ENCODE results near the gene GALNT17. TPM values are rescaled to one million over a fixed set of nuclear protein-coding genes. Genes with fewer than 3 reads are reported as not detected.

Gene GALNT17
- total and polyA plus RNA-seq, 2 experiments from 2014 or later, result 11.1 to 65.6 TPM

DNA sequence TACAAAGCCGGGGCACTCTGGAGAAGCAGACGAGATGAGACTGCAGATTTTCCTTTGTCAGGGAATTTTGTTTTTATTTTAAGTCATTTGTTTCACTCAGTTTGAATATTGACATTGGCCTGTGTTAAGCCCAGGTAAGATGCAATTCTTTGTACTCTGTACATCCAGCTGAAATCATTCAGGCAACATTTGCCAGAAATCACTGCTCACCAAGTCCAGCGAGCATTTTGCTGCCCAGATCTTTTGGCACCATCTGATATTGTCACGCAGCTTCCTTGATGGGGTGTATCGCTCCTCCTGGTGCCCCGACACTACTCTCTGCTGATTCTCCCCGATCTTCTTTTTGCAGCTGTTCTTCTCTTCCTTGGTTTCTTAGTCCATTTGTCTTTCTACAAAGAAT lies 261.7 kb downstream of the GALNT17 start:
- no peaks in the 10 kb centered on the region for H4K20me1 ChIP-seq (replicated peaks; ENCODE audit: insufficient read depth)
- H3K36me3 ChIP-seq (ENCODE audit: insufficient read depth), result 0 out of 2 replicates have a peak, but pooled peaks cover 10% of the 10 kb centered on the region
- H3K27ac ChIP-seq (ENCODE audit: low read depth), result no peak overlapping the region
- no peaks in the 10 kb centered on the region for H3K4me1 ChIP-seq (ENCODE audit: insufficient read depth)
- DNase-seq (ENCODE audit: low spot score), result no peak
- TF ChIP-seq ZNF331 (CRISPR knock-in tag; IDR thresholded peaks at IDR 0.05; ENCODE audit: low read depth) (no peak), NANOG (IDR thresholded peaks at IDR 0.05; ENCODE audit: borderline replicate concordance) (no peak), ZNF114 (CRISPR knock-in tag; IDR thresholded peaks at IDR 0.05) (no peak)
- ATAC-seq, result no peak
- no peaks in the 10 kb centered on the region; the same call in 2 of the 3 replicates for H3K4me1 Mint-ChIP-seq
- peaks cover 33% of the 10 kb centered on the region for H3K9me3 Mint-ChIP-seq
- H3K27me3 ChIP-seq (ENCODE audit: insufficient read depth), result no peaks in the 10 kb centered on the region
- H3K9me2 ChIP-seq (ENCODE audit: insufficient read depth), result 0 out of 2 replicates have a peak, but pooled peaks cover 6% of the 10 kb centered on the region
- 0 out of 2 replicates have a peak overlapping the region, but pooled peaks have one; percentile 10 for H3K27ac Mint-ChIP-seq
- H3K79me2 ChIP-seq (replicated peaks; ENCODE audit: insufficient read depth), result peaks cover 9% of the 10 kb centered on the region; the same call in 1 of the 2 replicates
- peaks cover 3% of the 10 kb centered on the region for H3K27me3 Mint-ChIP-seq (ENCODE audit: insufficient read depth, low read depth, poor library complexity)
- H2AFZ ChIP-seq, result no peak overlapping the region
- H3K4me2 ChIP-seq, result no peak overlapping the region
- H3K36me3 Mint-ChIP-seq (ENCODE audit: low read depth), result peaks cover 61% of the 10 kb centered on the region
- H3K4me3 Mint-ChIP-seq, result no peak overlapping the region
- no peak overlapping the region for H3K4me3 ChIP-seq
- no peaks in the 10 kb centered on the region for H3F3A ChIP-seq (replicated peaks; ENCODE audit: low read depth)

GRCh38 chr7:71402684-71403083 lies 270.7 kb downstream of the GALNT17 start:
- Mint-ChIP-seq H3K36me3 (ENCODE audit: low read depth) (peaks cover 52% of the 10 kb centered on the region), H3K4me3 (no peak overlapping the region), H3K27me3 (ENCODE audit: insufficient read depth, low read depth, poor library complexity) (peaks cover 6% of the 10 kb centered on the region), H3K4me1 (peaks cover 17% of the 10 kb centered on the region), H3K9me3 (peaks cover 25% of the 10 kb centered on the region), H3K27ac (no peak overlapping the region)
- peaks cover 21% of the 10 kb centered on the region for H3K4me1 ChIP-seq (ENCODE audit: insufficient read depth)
- H3K4me2 ChIP-seq, result no peak overlapping the region
- H4K20me1 ChIP-seq (replicated peaks; ENCODE audit: insufficient read depth), result no peaks in the 10 kb centered on the region; the same call in 1 of the 2 replicates
- no peaks in the 10 kb centered on the region for H3K27me3 ChIP-seq (ENCODE audit: insufficient read depth)
- no peak for ATAC-seq
- H3K36me3 ChIP-seq (ENCODE audit: insufficient read depth), result no peaks in the 10 kb centered on the region
- no peak overlapping the region for H3K4me3 ChIP-seq
- no peak overlapping the region for H3K27ac ChIP-seq (ENCODE audit: low read depth)
- H3K9me2 ChIP-seq (ENCODE audit: insufficient read depth), result 0 out of 2 replicates have a peak, but pooled peaks cover 3% of the 10 kb centered on the region
- peaks cover 13% of the 10 kb centered on the region; the same call in 1 of the 2 replicates for H3K79me2 ChIP-seq (replicated peaks; ENCODE audit: insufficient read depth)
- H2AFZ ChIP-seq, result no peak overlapping the region
- TF ChIP-seq, protein P1, sequence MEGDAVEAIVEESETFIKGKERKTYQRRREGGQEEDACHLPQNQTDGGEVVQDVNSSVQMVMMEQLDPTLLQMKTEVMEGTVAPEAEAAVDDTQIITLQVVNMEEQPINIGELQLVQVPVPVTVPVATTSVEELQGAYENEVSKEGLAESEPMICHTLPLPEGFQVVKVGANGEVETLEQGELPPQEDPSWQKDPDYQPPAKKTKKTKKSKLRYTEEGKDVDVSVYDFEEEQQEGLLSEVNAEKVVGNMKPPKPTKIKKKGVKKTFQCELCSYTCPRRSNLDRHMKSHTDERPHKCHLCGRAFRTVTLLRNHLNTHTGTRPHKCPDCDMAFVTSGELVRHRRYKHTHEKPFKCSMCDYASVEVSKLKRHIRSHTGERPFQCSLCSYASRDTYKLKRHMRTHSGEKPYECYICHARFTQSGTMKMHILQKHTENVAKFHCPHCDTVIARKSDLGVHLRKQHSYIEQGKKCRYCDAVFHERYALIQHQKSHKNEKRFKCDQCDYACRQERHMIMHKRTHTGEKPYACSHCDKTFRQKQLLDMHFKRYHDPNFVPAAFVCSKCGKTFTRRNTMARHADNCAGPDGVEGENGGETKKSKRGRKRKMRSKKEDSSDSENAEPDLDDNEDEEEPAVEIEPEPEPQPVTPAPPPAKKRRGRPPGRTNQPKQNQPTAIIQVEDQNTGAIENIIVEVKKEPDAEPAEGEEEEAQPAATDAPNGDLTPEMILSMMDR (conservative IDR thresholded peaks at IDR 0.05; ENCODE audit: low read depth in 2 of 2), result no peak
- TF ChIP-seq CREB1 (CRISPR knock-in tag; IDR thresholded peaks at IDR 0.05; ENCODE audit: low read depth), result no peak
- DNase-seq (ENCODE audit: low spot score), result no peak
- H3F3A ChIP-seq (replicated peaks; ENCODE audit: low read depth), result no peaks in the 10 kb centered on the region

DNA sequence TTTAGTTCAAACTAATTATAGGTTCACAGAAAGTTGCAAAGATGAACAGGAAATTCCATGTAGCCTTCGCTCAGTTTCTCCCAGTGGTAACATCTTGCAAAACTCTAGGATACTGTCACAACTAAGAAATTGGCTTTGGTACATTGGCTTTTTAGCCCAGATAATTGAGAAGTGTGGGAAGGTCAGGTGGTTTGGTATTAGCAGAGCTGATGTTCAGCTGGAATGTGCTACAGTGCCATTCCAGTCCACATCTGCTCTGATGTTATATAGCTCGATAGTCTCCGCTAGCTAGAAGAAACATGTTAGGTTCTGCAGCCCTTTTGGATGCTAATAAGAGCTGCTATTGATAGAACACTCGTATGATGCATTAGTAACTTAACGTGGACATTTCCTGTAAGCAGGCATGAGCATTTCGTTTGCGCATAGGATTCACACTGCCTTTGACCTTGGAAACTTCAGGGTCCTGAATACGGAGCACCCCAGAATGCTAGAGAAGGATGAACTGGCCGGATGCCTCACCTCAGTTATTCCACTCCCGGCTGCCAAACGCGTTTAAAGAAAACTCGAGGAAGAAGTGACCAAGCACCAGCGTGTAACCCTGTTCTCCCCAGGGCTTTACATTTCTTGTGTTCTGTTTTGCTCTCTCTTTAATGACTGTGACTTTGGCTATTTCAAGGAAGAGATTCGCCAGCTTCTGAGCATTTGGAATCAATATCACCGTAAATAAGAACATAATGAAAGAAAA lies 271.4 kb downstream of the GALNT17 start:
- H3K27ac Mint-ChIP-seq, result no peak overlapping the region
- no peak overlapping the region for H3K27ac ChIP-seq (ENCODE audit: low read depth)
- DNase-seq (ENCODE audit: low spot score) (no peak), ATAC-seq (no peak)
- no peak overlapping the region for H2AFZ ChIP-seq
- H3K4me1 ChIP-seq (ENCODE audit: insufficient read depth), result peaks cover 21% of the 10 kb centered on the region
- H3K9me3 Mint-ChIP-seq, result peaks cover 23% of the 10 kb centered on the region
- H3F3A ChIP-seq (replicated peaks; ENCODE audit: low read depth), result no peaks in the 10 kb centered on the region
- peaks cover 17% of the 10 kb centered on the region for H3K4me1 Mint-ChIP-seq
- no peaks in the 10 kb centered on the region; the same call in 1 of the 2 replicates for H4K20me1 ChIP-seq (replicated peaks; ENCODE audit: insufficient read depth)
- H3K4me3 Mint-ChIP-seq, result no peak overlapping the region
- peaks cover 8% of the 10 kb centered on the region; the same call in 1 of the 2 replicates for H3K79me2 ChIP-seq (replicated peaks; ENCODE audit: insufficient read depth)
- no peak overlapping the region for H3K4me3 ChIP-seq
- no peaks in the 10 kb centered on the region for H3K27me3 ChIP-seq (ENCODE audit: insufficient read depth)
- H3K4me2 ChIP-seq, result no peak overlapping the region
- peaks cover 4% of the 10 kb centered on the region for H3K27me3 Mint-ChIP-seq (ENCODE audit: insufficient read depth, low read depth, poor library complexity)
- no peaks in the 10 kb centered on the region for H3K9me2 ChIP-seq (ENCODE audit: insufficient read depth)
- peaks cover 54% of the 10 kb centered on the region for H3K36me3 Mint-ChIP-seq (ENCODE audit: low read depth)
- H3K36me3 ChIP-seq (ENCODE audit: insufficient read depth), result no peaks in the 10 kb centered on the region
- TF ChIP-seq ZNF114 (CRISPR knock-in tag; IDR thresholded peaks at IDR 0.05) (no peak), EZH2 (IDR thresholded peaks at IDR 0.05; ENCODE audit: low read depth, unreplicated experiment) (no peak), JUNB (IDR thresholded peaks at IDR 0.05; ENCODE audit: unreplicated experiment) (no peak), ZNF331 (CRISPR knock-in tag; IDR thresholded peaks at IDR 0.05; ENCODE audit: low read depth) (no peak), STAT1 (IDR thresholded peaks at IDR 0.05; ENCODE audit: unreplicated experiment) (no peak), CREB1 (CRISPR knock-in tag; IDR thresholded peaks at IDR 0.05; ENCODE audit: low read depth) (no peak)
- TF ChIP-seq, protein P1 (conservative IDR thresholded peaks at IDR 0.05; ENCODE audit: low read depth in 2 of 2), result no peak
- TF ChIP-seq, protein P2, sequence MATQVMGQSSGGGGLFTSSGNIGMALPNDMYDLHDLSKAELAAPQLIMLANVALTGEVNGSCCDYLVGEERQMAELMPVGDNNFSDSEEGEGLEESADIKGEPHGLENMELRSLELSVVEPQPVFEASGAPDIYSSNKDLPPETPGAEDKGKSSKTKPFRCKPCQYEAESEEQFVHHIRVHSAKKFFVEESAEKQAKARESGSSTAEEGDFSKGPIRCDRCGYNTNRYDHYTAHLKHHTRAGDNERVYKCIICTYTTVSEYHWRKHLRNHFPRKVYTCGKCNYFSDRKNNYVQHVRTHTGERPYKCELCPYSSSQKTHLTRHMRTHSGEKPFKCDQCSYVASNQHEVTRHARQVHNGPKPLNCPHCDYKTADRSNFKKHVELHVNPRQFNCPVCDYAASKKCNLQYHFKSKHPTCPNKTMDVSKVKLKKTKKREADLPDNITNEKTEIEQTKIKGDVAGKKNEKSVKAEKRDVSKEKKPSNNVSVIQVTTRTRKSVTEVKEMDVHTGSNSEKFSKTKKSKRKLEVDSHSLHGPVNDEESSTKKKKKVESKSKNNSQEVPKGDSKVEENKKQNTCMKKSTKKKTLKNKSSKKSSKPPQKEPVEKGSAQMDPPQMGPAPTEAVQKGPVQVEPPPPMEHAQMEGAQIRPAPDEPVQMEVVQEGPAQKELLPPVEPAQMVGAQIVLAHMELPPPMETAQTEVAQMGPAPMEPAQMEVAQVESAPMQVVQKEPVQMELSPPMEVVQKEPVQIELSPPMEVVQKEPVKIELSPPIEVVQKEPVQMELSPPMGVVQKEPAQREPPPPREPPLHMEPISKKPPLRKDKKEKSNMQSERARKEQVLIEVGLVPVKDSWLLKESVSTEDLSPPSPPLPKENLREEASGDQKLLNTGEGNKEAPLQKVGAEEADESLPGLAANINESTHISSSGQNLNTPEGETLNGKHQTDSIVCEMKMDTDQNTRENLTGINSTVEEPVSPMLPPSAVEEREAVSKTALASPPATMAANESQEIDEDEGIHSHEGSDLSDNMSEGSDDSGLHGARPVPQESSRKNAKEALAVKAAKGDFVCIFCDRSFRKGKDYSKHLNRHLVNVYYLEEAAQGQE (IDR thresholded peaks at IDR 0.05; ENCODE audit: unreplicated experiment), result no peak

All from GM23338 (cell line).